ENCODE measurements around the gene ATP6V0C.

- TF ChIP-seq CTCF (IDR thresholded peaks at IDR 0.05; ENCODE audit: insufficient read depth, low read length): no peak
- no peak for TF ChIP-seq POLR2AphosphoS5 (IDR thresholded peaks at IDR 0.05; ENCODE audit: low read depth)
Observed at GRCh38 chr16:2466667-2467527, 46.9 kb upstream of the ATP6V0C start.
